HCT116 (cell line): ENCODE results near the gene PIAS3. TPM values are rescaled to one million over a fixed set of nuclear protein-coding genes. Genes with fewer than 3 reads are reported as not detected.

ENCODE experiments used
- ATAC-seq: fragments of 200-7000 bp; cut with Tn5 transposase; 2 replicates; pipeline ENCODE4 v1.9.1; 2020; ENCODE audit warnings: mild to moderate bottlenecking, moderate library complexity
- BruUV-seq: library from RNA; stranded (reverse); fragments of 400-500 nt; replicated peaks from 2 replicates; lab custom pipeline; 2021; lab: Mats Ljungman, UMichigan
- CTCF ChIA-PET: fragments of 300-600 bp; sonication (Branson Sonifier 250); formaldehyde crosslinking; loops from one replicate; lab custom pipeline; 2021; ENCODE audit warnings: antibody characterized with exemption; lab: Charles Lee
- POLR2A ChIA-PET: fragments of 300-600, 350-600 bp; sonication (Branson Sonifier 250); formaldehyde crosslinking; loops from one replicate; lab custom pipeline; 2021; ENCODE audit warnings: antibody characterized with exemption; lab: Charles Lee
- RAD21 ChIA-PET, 2 experiments: fragments of 300-600 bp; sonication (Branson Sonifier 250); formaldehyde crosslinking; loops; one replicate each; lab custom pipeline; 2023; ENCODE audit warnings: low total read pairs in 2 of 2; ENCODE audit not compliant: uncharacterized antibody in 2 of 2, unreplicated experiment in 2 of 2, low non-redundant PET in 1 of 2; lab: Charles Lee
- DNase-seq: peaks from one replicate; pipeline ENCODE4 v3.0.0-alpha.2; 2010; ENCODE audit warnings: low read depth, low spot score
- H2AFZ ChIP-seq: fragments of 200-600 bp; shearing (Covaris generic), sonication (generic); 2 replicates; pipeline ENCODE4 v1.6.1; 2017; ENCODE audit warnings: low read depth, mixed run types, mixed read lengths, antibody characterized with exemption, low read length; ENCODE audit not compliant: poor library complexity, severe bottlenecking
- H3K27ac ChIP-seq: 2 replicates; pipeline ENCODE4 v1.5.1; 2012; ENCODE audit warnings: low read depth, low read length
- H3K27me3 ChIP-seq: fragments of 200-600 bp; sonication (generic); 2 replicates; pipeline ENCODE4 v1.6.1; 2016; ENCODE audit warnings: mixed run types, low read length, mixed read lengths; ENCODE audit not compliant: insufficient read depth
- H3K36me3 ChIP-seq, 2 experiments: fragments of 200-500 bp in 1 of 2; fragments of 200-600 bp in 1 of 2; sonication (Bioruptor generic) in 1 of 2; sonication (generic) in 1 of 2; 2 replicates each; pipeline versions ENCODE4 v1.5.1 to v1.6.1; 2014 to 2016; ENCODE audit warnings: low read length in 2 of 2, inconsistent platforms in 1 of 2, mixed read lengths in 1 of 2, mixed run types in 1 of 2; ENCODE audit not compliant: insufficient read depth in 2 of 2, control insufficient read depth in 1 of 2
- H3K4me1 ChIP-seq, 2 experiments: fragments of 200-600 bp in 1 of 2; sonication (generic) in 1 of 2; 2 replicates each; pipeline versions ENCODE4 v1.5.1 to v1.6.1; 2012 to 2017; ENCODE audit warnings: low read length in 2 of 2, inconsistent platforms in 1 of 2, mild to moderate bottlenecking in 1 of 2, mixed read lengths in 1 of 2, mixed run types in 1 of 2, moderate library complexity in 1 of 2; ENCODE audit not compliant: insufficient read depth in 2 of 2, control insufficient read depth in 1 of 2
- H3K4me2 ChIP-seq: fragments of 200-600 bp; sonication (generic); 2 replicates; pipeline ENCODE4 v1.6.1; 2017; ENCODE audit warnings: mixed run types, low read length, mixed read lengths
- H3K4me3 ChIP-seq, 2 experiments: fragments of 200-600 bp in 1 of 2; sonication (generic) in 1 of 2; replicated peaks in 1 of 2; 2 replicates each; pipeline ENCODE4 v1.5.1; 2011 to 2016; ENCODE audit warnings: low read length in 2 of 2, control low read depth in 1 of 2, low read depth in 1 of 2, mild to moderate bottlenecking in 1 of 2, mixed read lengths in 1 of 2, mixed run types in 1 of 2
- H3K79me2 ChIP-seq: fragments of 200-600 bp; sonication (generic); 2 replicates; pipeline ENCODE4 v1.6.1; 2017; ENCODE audit warnings: mild to moderate bottlenecking, mixed run types, low read length, moderate library complexity, mixed read lengths; ENCODE audit not compliant: insufficient read depth
- H3K9ac ChIP-seq: fragments of 200-600 bp; sonication (generic); 2 replicates; pipeline ENCODE4 v1.6.1; 2016; ENCODE audit warnings: low read length, mixed read lengths
- H3K9me2 ChIP-seq: fragments of 200-600 bp; sonication (generic), shearing (Covaris generic); 2 replicates; pipeline ENCODE4 v1.6.1; 2017; ENCODE audit warnings: mixed run types, mild to moderate bottlenecking, moderate library complexity; ENCODE audit not compliant: insufficient read depth
- H3K9me3 ChIP-seq, 2 experiments: fragments of 200-500 bp in 1 of 2; fragments of 200-600 bp in 1 of 2; sonication (Bioruptor generic) in 1 of 2; sonication (generic) in 1 of 2; 2 replicates each; pipeline ENCODE4 v1.6.1; 2014 to 2017; ENCODE audit warnings: low read length in 2 of 2, mixed read lengths in 2 of 2, inconsistent platforms in 1 of 2, low read depth in 1 of 2, mild to moderate bottlenecking in 1 of 2, mixed run types in 1 of 2, moderate library complexity in 1 of 2; ENCODE audit not compliant: control insufficient read depth in 1 of 2, insufficient read depth in 1 of 2
- H4K20me1 ChIP-seq: fragments of 200-600 bp; sonication (generic), shearing (Covaris generic); 2 replicates; pipeline ENCODE4 v1.6.1; 2017; ENCODE audit warnings: mixed run types, mild to moderate bottlenecking, moderate library complexity; ENCODE audit not compliant: insufficient read depth
- CBX3 ChIP-seq: IDR thresholded peaks from 2 replicates; pipeline ENCODE4 v1.6.1; 2012; ENCODE audit warnings: low read depth
- EGR1 ChIP-seq: IDR thresholded peaks from 2 replicates; pipeline ENCODE4 v1.6.1; 2012; ENCODE audit warnings: low read depth
- EZH2phosphoT487 ChIP-seq: fragments of 200-600 bp; IDR thresholded peaks from 2 replicates; pipeline ENCODE4 v1.6.1; 2018; ENCODE audit warnings: antibody characterized with exemption, borderline replicate concordance
- FOSL1 ChIP-seq: IDR thresholded peaks from 2 replicates; pipeline ENCODE4 v1.6.1; 2012; ENCODE audit warnings: low read depth
- POLR2A ChIP-seq: IDR thresholded peaks from 2 replicates; pipeline ENCODE4 v1.7.0; 2011; ENCODE audit warnings: borderline replicate concordance; ENCODE audit not compliant: insufficient read depth, insufficient read length; ENCODE audit errors: extremely low read depth
- POLR2AphosphoS5 ChIP-seq: IDR thresholded peaks from 2 replicates; pipeline ENCODE4 v1.6.1; 2011; ENCODE audit warnings: mild to moderate bottlenecking, low read depth, low read length, moderate library complexity
- RAD21 ChIP-seq: IDR thresholded peaks from 2 replicates; pipeline ENCODE4 v1.6.1; 2012; ENCODE audit warnings: low read depth, mild to moderate bottlenecking
- SIN3A ChIP-seq: IDR thresholded peaks from 2 replicates; pipeline ENCODE4 v1.6.1; 2012; ENCODE audit warnings: low read depth
- SP1 ChIP-seq: IDR thresholded peaks from 2 replicates; pipeline ENCODE4 v1.6.1; 2012; ENCODE audit warnings: low read depth
- SRF ChIP-seq: IDR thresholded peaks from 2 replicates; pipeline ENCODE4 v1.6.1; 2012; ENCODE audit warnings: low read depth
- ZFX ChIP-seq: fragments of 450-650 bp; IDR thresholded peaks from 2 replicates; pipeline ENCODE4 v1.6.1; 2017
- intact Hi-C: fragments of 100-400 bp; cut with micrococcal nuclease; formaldehyde crosslinking; loops from 2 replicates; pipeline ENCODE4 v1.10.0; 2022
- total RNA-seq: library from RNA; stranded (reverse); gene quantifications from one replicate; pipeline ENCODE4 v1.2.1, GENCODE V29; 2021; ENCODE audit not compliant: unreplicated experiment
- TF ChIP-seq, protein P1 (sequence below): IDR thresholded peaks from 2 replicates; pipeline ENCODE4 v1.6.1; 2011; ENCODE audit warnings: mild to moderate bottlenecking, low read length, moderate library complexity; ENCODE audit not compliant: insufficient replicate concordance; ENCODE audit errors: extremely low read depth
- TF ChIP-seq, protein P2 (sequence below): IDR thresholded peaks from 2 replicates; pipeline ENCODE4 v1.6.1; 2012

Gene PIAS3
- total RNA-seq, 1 experiment from 2014 or later: 31.2 TPM

GRCh38 chr1:145804235-145805045 is 54.4 kb downstream of the PIAS3 start:
- POLR2A ChIA-PET: no interaction called here
- no peaks in the 10 kb centered on the region for H3K27me3 ChIP-seq
- ATAC-seq (no peak), DNase-seq (no peak)
- H4K20me1 ChIP-seq: no peaks in the 10 kb centered on the region
- CTCF ChIA-PET: no interaction called here
- H3K9me2 ChIP-seq: no peaks in the 10 kb centered on the region
- H3K9ac ChIP-seq: no peak overlapping the region
- no peaks in the 10 kb centered on the region for H3K36me3 ChIP-seq
- no peak overlapping the region for H3K4me2 ChIP-seq
- no peaks in the 10 kb centered on the region for H3K9me3 ChIP-seq
- RAD21 ChIA-PET: no interaction called here
- no peak overlapping the region for H3K4me3 ChIP-seq
- H2AFZ ChIP-seq: no peak overlapping the region
- no TSS peak for BruUV-seq
- H3K27ac ChIP-seq: no peak overlapping the region
- peaks cover 78% of the 10 kb centered on the region for H3K79me2 ChIP-seq
- H3K4me1 ChIP-seq: peaks cover 0 to 13% of the 10 kb centered on the region in 2 experiments; a peak in 1 of 4 replicates
- intact Hi-C loops: no loop called here
- TF ChIP-seq FOSL1: no peak
- TF ChIP-seq, protein P1, sequence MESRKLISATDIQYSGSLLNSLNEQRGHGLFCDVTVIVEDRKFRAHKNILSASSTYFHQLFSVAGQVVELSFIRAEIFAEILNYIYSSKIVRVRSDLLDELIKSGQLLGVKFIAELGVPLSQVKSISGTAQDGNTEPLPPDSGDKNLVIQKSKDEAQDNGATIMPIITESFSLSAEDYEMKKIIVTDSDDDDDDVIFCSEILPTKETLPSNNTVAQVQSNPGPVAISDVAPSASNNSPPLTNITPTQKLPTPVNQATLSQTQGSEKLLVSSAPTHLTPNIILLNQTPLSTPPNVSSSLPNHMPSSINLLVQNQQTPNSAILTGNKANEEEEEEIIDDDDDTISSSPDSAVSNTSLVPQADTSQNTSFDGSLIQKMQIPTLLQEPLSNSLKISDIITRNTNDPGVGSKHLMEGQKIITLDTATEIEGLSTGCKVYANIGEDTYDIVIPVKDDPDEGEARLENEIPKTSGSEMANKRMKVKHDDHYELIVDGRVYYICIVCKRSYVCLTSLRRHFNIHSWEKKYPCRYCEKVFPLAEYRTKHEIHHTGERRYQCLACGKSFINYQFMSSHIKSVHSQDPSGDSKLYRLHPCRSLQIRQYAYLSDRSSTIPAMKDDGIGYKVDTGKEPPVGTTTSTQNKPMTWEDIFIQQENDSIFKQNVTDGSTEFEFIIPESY: no peak
- TF ChIP-seq EZH2phosphoT487: no peak
- TF ChIP-seq RAD21: no peak
- no peak for TF ChIP-seq SP1

DNA sequence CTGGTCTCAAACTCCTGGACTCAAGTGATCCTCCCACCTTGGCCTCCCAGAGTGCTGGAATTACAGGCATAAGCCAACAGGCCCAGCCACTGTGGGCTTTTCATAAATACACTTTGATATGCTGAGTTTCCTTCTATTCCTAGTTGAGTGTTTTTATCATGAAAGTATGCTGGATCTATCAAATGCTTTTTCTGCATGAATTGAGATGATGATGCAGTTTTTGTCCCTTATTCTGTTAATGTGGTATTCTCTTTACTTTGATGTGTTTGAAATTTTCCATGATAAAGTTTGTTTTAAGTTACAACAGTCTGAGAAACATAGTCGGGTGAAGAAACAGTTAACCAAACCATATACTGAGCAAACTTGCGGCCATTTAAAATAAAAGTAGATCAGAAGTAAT is 59.1 kb downstream of the PIAS3 start:
- ChIA-PET RAD21 (no interaction called here), POLR2A (no interaction called here), CTCF (no interaction called here)
- BruUV-seq: no TSS peak
- Histone ChIP-seq H3K79me2 (peaks cover 56% of the 10 kb centered on the region), H4K20me1 (no peaks in the 10 kb centered on the region), H3K9ac (no peak overlapping the region), H3K4me2 (no peak overlapping the region), H3K9me3 (peaks cover 0 to 6% of the 10 kb centered on the region in 2 experiments; a peak in 2 of 4 replicates), H3K4me3 (no peak overlapping the region), H3K36me3 (no peaks in the 10 kb centered on the region), H2AFZ (no peak overlapping the region), H3K9me2 (no peaks in the 10 kb centered on the region), H3K27ac (no peak overlapping the region), H3K4me1 (peaks cover 0 to 13% of the 10 kb centered on the region in 2 experiments; a peak in 1 of 4 replicates), H3K27me3 (no peaks in the 10 kb centered on the region)
- DNase-seq (no peak), ATAC-seq (no peak)
- intact Hi-C loops: no loop called here
- TF ChIP-seq SIN3A (no peak), POLR2A (no peak), FOSL1 (no peak), EGR1 (no peak), POLR2AphosphoS5 (no peak), ZFX (no peak), SRF (no peak), RAD21 (no peak), CBX3 (no peak)
- TF ChIP-seq, protein P2, sequence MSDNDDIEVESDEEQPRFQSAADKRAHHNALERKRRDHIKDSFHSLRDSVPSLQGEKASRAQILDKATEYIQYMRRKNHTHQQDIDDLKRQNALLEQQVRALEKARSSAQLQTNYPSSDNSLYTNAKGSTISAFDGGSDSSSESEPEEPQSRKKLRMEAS: no peak
- TF ChIP-seq, protein P1: no peak
